ENCODE measurements around the gene AMDHD2. TPM values are rescaled to one million over a fixed set of nuclear protein-coding genes. Genes with fewer than 3 reads are reported as not detected.
A peak's percentile ranks its signal among the peaks of the same experiment; 100 is the strongest.

The AMDHD2 gene
- total and polyA plus RNA-seq, 4 donors, result 7.5 to 25.3 (median 15.7) TPM

- Histone ChIP-seq H3K27ac (ENCODE audit: low read depth in 1 of 2, low read length in 2 of 2) (peak overlapping the region; percentile 41 to 74), H3K4me1 (ENCODE audit: control insufficient read depth in 4 of 4, insufficient read depth in 4 of 4, low read length in 3 of 4) (peaks cover 0 to 9% (median 4%) of the 10 kb centered on the region in 4 donors), H3K9me3 (ENCODE audit: control insufficient read depth in 4 of 4, low read length in 3 of 4) (no peaks in the 10 kb centered on the region)
Measured at GRCh38 chr16:2507665-2508064, 12.5 kb upstream of the AMDHD2 start.

GRCh38 chr16:2508722-2509400, 11.3 kb upstream of the AMDHD2 start:
- Histone ChIP-seq H3K9me3 (ENCODE audit: control insufficient read depth in 4 of 4, low read length in 3 of 4) (no peaks in the 10 kb centered on the region), H3K36me3 (ENCODE audit: control insufficient read depth in 4 of 4, insufficient read depth in 3 of 4, low read depth in 1 of 4, low read length in 3 of 4) (no peaks in the 10 kb centered on the region), H3K9ac (ENCODE audit: low read depth in 1 of 2, low read length in 2 of 2) (no peak overlapping the region), H3K4me1 (ENCODE audit: control insufficient read depth in 4 of 4, insufficient read depth in 4 of 4, low read length in 3 of 4) (peaks cover 0 to 9% (median 3%) of the 10 kb centered on the region in 4 donors), H3K27me3 (ENCODE audit: control insufficient read depth in 4 of 4, insufficient read depth in 4 of 4, low read length in 3 of 4) (no peaks in the 10 kb centered on the region), H3K4me3 (ENCODE audit: low read depth in 1 of 3, low read length in 3 of 3) (no peak overlapping the region), H3K27ac (ENCODE audit: low read depth in 1 of 2, low read length in 2 of 2) (no peak overlapping the region)
- TF ChIP-seq REST (IDR thresholded peaks at IDR 0.05) (no peak), JUND (IDR thresholded peaks at IDR 0.05) (no peak), YY1 (IDR thresholded peaks at IDR 0.05) (no peak), NR2F2 (IDR thresholded peaks at IDR 0.05) (no peak), FOXA1 (IDR thresholded peaks at IDR 0.05) (no peak), SP1 (IDR thresholded peaks at IDR 0.05) (no peak)
- no peak for DNase-seq (ENCODE audit: low spot score)
- WGBS, result 93% methylated on average over 18 of the region's 18 CpGs

More at GRCh38 chr16:2507665-2508064, 12.5 kb upstream of the AMDHD2 start:
- TF ChIP-seq ZBTB33 (IDR thresholded peaks at IDR 0.05), result no peak
- no peak for TF ChIP-seq HNF4G (IDR thresholded peaks at IDR 0.05)
- TF ChIP-seq FOXA2 (IDR thresholded peaks at IDR 0.05), result no peak
- no peak for TF ChIP-seq RAD21 (IDR thresholded peaks at IDR 0.05)
- no peak for TF ChIP-seq REST (IDR thresholded peaks at IDR 0.05)
- no peak for DNase-seq (ENCODE audit: low spot score)
- no peak overlapping the region for H3K4me3 ChIP-seq (ENCODE audit: low read depth in 1 of 3, low read length in 3 of 3)
- H3K27me3 ChIP-seq (ENCODE audit: control insufficient read depth in 4 of 4, insufficient read depth in 4 of 4, low read length in 3 of 4), result no peaks in the 10 kb centered on the region
- no peaks in the 10 kb centered on the region for H3K36me3 ChIP-seq (ENCODE audit: control insufficient read depth in 4 of 4, insufficient read depth in 3 of 4, low read depth in 1 of 4, low read length in 3 of 4)
- no peak overlapping the region for H3K9ac ChIP-seq (ENCODE audit: low read depth in 1 of 2, low read length in 2 of 2)
- 87% methylated on average over 11 of the region's 11 CpGs for WGBS

Data from liver (tissue), 9 donors.